ENCODE results near the gene EIF2S1.
"Not testable (repeated sequence)": the region's sequence is repeated elsewhere in the genome, so short reads cannot be mapped to it uniquely, and the experiment has no call there.

Gene EIF2S1

DNA sequence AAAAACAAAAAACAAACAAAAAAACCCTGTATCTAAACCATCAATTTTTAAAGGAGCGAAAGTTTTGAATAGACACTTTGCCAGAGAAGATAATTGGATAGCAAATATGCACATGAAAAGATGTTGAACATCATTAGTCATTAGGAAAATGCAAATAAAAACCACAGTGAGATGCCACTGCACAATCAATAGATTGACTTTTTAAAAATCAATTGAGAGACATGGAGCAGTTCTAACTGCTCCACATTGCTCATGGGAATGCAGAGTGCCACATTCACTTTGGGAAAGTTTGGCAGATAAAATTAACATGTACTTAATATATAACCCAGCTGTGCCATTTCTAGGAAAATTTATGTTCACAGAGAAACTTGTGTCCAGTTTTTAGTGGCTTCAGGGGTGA, 12.7 kb downstream of the EIF2S1 start:
- no peak for DNase-seq

DNA sequence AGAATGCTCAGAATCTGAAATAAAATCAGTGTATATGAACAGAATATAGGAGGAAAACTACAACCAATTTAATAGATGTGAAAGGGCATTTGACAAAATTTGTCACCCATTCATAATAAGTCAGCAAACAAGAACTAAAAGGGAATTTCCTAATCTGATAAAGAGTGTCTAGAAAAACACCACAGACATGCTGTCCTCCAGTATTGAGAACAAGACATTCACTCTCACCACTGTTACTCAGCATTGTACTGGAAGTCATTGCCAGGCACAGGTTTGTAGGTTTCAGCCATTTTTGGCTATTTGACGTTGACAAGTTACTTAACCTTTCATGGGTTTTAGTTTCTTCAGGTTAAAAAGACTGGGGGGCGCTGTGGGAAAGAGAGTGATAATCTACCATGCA, 13.2 kb downstream of the EIF2S1 start:
- no peak for DNase-seq

DNA sequence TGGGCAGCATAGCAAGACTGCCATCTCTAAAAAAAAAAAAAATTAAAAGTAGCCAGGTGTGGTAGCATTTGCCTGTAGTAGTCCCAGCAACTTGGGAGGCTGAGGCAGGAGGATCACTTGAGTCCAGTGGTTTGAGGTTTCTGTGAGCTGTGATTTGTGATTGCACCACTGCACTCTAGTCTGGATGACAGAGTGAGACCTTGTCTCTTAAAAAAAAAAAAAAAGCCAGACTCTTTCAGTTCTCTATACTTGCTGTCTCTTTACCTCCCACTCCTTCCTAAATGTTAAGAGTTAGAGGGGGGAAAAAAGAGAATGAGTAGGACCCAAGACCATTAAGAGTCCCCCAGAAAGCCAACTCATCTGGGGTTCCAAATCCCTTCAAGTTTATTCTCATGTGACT, 17.8 kb downstream of the EIF2S1 start:
- no peak for DNase-seq

DNA sequence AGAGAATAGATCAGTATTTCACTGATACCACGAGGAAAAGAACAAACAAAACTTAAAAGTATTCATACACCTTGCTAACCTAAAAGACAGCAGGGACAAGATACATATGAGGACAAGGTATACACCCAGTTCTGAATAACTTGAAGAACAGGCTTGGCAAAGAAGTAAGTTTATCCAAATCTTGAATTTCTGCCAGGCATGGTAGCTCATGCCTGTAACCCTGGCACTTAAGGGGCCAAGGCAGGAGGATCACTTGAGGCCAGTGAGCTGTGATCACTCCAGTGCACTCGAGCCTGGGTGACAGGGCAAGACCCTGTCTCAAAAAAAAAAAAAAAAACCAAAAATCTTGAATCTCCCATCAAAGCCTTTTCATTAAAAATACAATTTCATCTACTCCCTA, 25.0 kb downstream of the EIF2S1 start:
- no peak for DNase-seq

DNA sequence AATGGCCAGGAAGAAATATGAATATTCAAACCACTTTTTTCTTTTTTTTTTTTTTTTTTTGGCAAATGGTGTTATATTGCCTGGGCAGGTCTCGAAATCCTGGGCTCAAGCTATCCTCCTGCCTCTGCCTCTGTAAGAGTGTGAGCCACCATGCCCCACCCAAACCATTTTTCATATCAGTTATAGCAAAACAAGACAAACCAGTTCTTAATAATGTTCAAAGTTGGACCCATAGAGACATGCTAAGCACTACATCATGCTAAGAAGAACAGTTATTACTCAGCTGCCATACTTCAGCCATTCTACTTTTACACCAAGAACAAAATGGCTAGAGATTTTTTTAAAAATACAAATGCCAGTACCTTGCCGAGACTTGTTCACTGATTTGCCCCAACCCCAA, 25.5 kb downstream of the EIF2S1 start:
- no peak for DNase-seq

DNA sequence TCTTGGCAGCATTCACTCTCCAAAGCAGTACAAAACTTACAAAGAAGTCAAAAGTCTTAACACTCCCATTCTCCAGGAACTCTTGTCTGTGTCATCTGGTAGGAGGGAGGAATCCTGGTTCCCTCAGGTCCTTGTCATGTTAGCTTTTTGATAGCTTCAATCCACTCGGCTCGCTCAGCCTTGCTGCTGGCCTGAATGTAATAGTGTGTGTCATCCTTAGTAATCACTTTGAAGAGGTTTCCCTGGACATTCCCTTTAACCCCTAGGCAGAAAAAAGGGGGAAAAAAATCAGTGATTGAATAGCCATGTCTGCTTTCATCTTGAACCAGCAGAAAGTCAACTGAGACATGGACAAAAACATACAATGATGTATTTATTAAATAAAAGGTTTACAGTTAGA, 27.1 kb downstream of the EIF2S1 start:
- DNase-seq: no peak

DNA sequence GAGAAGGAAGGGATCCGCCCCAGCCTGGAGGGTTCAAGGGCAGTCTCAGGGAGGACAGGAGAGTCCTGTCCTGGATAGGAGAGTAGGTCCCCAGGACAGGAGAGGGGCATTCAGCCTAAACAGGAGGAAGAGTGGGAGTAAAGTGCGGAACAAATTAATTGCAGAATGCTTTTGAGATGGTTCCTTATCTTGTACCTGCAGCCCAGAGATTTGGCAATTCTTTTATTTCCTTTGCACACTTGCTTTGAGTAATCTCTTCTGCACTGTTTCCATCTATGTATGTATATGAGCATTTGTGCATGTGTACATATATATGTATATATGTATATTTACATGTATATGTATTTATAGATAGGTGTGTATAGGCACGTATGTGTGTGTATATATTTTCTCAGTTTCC, 29.1 kb downstream of the EIF2S1 start:
- DNase-seq: no peak

DNA sequence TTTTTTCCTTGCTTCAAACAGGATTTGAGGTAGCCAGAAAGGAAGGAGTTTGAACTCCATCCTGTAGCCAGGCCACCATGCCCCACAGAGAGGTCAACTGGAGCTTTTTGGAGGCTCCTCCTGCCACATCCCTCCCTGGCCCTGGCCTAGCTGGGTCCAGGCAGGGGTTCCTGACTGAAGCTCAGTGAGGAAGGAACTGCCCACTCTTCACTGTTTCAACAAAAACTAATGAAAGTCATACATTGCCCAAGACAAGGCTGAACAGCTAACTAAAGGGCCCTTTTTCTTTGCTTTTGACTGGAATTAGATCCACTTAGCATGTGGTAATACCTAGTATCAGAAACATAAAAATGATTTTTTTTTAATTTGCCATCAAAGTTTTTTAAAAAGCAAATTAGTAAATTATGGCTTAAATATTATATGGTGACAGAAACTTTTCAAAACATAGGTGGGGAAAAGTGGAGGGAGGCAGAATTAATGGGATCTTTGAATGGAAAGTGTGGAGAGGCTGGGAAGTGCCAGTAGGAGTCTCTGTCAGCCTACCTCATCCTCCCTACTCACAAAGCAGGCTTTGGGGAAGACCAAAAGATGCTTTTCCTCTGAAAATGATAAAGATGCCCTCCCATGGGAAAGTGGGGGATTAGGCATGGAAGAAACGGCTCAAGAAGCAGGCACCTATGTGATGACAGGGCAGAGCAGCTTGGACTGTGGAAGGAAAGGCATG, 29.8 kb downstream of the EIF2S1 start:
- DNase-seq: no peak

DNA sequence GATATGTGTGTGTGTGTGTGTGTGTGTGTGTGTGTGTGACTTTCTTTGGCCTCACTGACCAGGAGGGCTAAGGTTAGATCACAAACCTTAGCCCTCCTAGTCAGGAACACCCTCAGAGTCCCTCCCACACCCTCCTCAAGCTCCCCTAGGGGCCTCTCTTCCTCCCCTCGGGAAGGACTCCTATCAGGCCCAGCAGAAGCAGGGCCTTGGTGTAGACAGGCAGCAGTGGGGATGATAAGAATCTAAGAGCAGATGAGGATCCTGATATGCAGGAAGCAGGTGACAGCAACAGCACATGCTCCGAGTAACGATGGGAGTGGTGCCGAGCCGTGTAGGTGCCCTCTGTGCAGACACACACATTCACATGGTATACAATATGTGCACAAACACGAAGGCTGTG, 31.1 kb downstream of the EIF2S1 start:
- DNase-seq: no peak

DNA sequence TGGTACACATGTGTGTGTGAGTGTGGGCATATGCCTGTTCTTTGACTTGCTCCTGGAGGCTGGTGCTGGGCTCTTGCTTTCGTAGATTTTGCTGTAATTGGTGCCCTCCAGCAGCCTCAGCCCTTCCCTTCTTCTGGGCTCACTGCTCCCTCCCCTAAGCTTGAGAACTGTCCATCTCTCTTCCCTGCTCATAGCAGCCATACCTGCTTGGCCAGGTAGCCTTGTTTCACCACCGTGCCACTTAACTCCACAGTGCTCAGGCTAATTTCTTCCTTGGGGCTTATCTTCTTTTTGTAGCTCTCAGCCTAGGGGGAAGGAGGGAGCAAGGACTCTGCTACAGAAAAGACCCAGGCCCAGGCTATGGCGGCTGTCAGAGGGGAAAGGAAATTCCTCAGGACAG, 32.0 kb downstream of the EIF2S1 start:
- DNase-seq: no peak

DNA sequence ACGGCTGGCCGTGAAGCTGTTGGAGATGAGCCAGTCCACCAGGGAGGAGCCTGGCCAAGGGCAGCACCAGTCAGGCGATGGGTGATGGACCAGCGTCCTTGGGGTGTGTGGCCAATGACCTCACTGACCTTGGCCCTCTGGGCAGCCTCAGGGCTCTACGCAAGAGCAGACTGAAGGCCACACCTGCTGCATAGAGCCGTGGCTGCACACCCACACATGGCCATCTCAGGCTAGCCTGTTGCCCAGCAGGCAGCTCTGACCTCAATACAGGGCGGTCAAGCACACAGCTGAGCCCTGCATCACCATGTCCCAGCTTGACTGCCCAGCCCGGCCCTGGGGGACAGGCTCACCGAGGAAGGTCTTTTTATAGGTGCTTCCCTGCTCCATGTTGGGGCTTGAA, 32.7 kb downstream of the EIF2S1 start:
- no peak for DNase-seq

DNA sequence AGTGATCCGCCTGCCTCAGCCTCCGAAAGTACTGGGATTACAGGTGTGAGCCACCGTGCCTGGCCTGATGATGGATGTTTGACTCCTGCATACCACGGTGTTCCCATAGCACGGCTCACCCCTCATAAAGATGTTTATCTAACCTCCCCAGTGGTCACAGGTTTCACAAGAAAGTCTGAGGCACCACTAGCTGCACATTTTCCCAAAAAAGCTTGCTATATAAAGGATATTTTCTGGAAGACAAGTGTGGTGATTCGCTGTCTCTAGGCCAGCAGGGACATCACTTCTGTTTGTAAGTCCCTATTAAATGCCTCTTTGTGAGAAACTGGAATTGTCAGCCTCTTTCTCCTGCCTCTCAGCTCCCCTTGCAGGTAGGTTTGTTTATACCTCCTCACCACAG, 33.6 kb downstream of the EIF2S1 start:
- no peak for DNase-seq

DNA sequence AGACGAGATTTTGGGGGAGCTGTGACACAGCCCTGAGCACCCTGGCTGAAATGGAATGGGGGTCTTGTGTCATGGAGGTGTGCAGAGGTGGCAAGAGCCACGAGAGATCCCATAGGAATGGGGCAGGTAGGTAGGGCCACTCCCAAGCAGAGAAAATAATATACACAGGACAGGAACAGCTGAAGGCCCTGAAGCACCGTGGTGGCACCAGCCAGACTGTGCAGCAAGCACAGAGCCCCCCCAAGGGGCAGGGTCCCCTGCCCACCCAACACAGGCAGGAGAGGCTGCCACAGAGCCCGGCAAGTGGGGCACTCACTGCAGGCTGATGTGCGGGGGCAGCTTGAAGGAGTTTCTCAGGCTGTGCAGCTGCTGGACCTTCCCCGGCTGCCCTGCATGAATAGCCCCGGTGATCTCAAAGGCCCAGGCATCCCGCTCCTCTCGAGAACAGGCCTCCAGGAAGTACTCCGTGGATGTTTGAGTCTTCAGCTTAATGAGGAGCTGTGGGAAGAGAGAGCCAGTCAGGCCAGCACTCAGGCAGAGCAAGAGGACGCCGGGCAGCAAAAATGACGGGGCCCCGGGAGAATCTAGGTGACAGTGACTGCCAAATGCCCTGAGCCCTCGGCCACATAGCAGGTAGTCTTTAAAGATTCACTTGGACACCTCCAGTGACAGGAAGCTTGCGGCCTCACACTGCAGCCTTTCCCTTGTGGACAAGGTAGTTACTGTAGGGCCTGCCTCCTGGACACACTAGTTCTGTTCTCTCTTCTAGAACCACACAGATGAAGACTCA, 35.2 kb downstream of the EIF2S1 start:
- no peak for DNase-seq

DNA sequence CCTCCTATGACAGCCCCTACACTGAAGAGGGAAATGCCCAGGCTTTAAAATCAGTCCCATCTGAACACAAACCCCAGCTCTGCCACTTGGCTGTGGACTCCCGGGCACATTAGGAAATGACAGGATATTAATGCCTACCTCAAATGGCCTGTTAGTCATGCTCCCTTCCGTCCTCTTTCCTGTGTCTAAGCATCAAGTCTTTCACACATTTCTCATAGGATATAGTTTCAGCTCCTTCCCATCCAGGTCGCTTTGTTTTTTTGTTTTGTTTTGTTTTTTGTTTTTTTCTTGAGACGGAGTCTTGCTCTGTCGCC, 35.7 kb downstream of the EIF2S1 start:
- DNase-seq: no peak

DNA sequence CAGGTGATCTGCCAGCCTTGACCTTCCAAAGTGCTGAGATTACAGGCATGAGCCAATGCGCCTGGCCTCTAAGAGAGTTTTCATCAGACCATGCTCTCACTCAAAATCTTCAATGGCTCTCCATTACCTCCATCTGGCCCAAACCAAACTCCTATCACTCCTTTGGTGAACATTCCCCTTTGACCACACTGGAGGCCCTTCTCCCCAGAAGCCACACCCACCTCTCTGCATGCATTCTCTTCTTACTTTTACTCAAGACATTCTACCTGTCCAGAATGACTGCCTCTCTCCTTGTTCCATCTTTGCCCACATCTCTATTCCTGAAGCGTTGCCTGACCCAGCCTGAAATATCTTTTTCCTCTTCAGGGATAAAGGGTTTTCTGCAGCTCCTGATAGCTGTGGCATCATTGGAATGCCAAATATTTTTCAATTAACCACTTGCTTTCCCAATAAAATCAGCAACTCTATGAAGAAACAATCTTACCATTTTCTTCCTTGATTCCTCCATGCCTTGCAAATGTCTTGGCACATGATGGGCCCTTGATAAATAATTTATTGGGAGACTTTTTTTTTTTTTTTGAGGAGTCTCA, 36.3 kb downstream of the EIF2S1 start:
- DNase-seq: no peak

DNA sequence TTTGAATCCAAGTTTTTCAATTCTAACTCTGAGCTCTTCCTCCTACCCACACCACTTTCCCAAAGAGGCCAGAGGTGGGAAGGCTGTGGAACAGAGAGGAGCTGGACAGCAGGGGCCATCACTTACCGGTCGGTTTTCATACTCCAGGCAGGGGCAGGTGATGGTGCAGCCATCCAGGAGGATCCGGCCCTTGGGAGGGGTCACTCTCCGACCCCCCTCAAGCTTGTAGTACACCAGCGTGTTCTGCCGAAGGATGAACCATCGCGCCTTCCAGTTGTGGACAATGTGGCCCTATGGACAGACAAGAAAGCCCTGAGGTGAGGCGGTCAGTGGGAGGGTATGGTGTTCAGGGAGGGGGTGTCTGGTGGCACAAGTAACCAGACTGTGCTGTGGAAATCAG, 37.4 kb downstream of the EIF2S1 start:
- no peak for DNase-seq

DNA sequence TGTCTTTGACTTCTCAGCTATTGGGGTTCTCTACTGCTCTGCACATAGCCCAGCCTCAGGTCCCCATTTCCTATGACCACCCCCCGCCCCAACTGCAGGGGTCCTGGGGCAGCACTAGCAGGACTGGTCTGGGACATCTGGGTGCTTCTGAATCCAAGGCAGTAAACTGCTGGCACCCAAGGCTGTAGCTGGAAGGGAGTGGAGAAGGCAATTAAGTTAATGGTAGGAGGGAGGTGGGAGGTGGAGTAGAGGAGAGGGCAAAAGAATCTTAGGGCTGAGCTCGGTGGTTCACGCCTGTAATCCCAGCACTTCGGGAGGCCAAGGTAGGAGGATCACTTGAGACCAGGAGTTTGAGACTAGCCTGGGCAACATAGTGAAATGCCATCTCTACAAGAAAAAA, 40.3 kb downstream of the EIF2S1 start:
- no peak for DNase-seq

DNA sequence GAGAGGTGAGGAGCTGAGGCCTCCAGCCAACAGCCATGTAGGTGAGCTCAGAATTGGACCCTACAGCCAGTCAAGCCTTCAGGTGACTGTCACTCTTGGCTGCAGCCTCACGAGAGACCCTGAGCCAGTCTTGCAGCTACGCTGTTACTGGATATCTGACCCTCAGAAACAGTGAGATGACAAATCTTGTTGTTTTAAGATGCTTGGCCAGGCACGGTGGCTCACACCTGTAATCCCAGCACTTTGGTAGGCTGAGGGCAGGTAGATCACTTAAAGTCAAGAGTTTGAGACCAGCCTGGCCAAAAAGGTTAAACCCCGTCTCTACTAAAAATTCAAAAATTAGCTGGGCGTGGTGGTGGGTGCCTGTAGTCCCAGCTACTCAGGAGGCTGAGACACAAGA, 45.6 kb downstream of the EIF2S1 start:
- DNase-seq: no peak

DNA sequence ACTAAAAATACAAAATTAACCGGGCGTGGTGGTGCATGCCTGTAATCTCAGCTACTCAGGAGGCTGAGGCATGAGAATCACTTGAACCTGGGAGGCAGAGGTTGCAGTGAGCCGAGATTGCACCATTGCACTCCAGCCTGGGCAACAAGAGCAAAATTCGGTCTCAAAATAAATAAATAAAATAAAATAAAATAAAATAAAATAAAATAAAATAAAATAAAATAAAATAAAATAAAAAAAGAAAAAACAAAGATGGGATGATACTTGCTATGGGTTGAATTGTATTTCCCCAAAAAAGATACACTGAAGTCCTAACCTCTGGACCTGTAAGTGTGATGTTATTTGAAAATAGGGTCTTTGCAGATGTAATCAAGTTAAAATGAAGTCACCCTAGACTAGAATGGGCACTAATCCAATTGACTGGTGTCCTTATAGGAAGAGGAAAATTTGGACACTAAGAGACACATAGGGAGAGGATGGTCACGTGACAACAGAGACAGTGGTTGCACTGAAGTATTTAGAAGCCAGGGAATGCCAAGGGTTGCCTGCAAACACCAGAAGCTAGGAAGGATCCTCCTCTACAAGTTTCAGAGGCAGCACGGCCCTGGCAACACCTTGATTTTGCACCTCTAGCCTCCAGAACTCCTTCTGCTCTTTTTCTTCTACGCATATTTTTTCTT, 48.1 kb downstream of the EIF2S1 start:
- not testable (repeated sequence) for DNase-seq

DNA sequence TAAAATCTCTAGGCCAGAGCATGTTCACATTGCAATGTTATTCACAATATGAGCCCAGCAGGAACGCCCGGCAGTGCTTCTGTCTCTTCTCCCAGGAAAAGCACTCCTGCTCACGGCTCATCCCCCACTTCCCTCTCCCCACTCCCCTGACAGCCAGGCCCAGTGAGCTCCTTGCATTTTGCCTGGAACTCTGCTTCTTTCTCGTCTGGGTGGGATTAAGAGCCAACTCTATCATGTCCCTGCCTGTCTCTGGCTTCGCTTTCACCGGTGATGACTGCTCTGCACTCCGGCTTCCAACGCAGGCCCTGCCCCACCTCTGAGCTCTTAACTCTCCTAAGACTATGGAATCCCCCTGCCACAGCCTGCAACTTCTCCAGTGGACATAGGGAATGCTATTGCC, 49.3 kb downstream of the EIF2S1 start:
- no peak for DNase-seq

DNA sequence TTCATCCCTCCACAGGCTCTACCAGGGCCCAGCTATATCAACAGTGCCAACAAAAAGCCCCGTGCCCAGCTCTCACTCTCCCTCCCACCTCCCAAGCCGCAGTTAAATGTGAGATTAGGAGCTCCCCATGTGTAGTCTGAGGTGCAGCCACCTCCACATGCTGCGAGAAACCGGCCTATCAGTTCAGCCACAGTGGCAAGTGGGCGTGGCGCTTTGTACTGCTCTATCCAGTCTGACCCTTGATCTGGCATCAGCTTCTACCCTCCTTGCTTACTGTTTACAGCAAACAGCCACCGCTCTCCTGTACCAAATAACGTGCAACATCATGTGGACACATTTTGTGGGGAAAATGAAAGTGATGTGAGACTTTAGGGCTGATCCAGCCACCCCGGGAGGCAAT, 50.2 kb downstream of the EIF2S1 start:
- no peak for DNase-seq

DNA sequence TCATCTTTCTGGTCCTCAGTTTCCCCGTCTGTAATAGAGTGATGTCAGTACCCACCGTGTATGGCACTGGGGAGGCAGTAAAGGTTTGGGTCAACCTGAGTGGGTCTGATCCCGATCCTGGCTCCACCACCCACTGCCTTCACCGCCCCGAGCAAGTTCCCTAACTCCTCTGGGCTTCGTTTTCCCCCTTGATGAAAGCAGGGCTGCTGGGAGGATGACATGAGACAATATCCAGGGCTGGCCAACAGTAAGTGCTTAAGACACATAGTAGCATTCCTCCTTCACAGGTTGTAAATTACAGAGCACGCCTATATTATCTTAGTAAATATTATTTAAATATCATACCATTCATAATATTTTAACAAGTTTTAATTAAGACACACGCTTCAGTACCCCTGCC, 51.2 kb downstream of the EIF2S1 start:
- DNase-seq: no peak

DNA sequence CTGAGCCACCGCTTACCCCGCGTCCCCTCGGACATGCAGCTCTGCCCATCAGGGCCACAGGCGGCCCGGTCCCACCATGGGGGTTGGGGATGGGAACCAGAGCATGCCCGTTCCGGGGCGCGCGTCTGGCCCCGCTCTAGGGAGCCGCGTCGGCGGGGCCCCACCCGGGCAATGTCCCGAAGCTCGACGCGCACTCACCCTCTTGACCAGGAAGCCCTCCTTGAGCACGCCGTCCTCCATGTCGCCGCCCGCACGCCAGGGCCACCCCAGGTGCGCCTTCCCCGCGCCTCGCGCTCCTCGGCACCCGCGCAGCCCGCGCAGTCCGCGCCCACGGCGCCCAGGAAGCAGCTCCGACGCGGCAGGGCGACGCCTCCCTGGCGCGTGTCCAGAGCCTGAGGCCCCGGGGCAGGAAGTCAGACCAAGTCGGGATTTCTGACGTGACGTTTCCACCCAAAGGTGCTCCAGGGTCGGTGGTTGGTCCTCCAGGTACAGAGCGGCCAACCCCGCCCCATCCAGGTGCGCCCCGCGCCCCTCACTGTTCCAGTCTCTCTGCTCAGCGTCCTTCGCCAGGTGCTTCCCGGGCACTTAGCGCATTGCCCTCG, 51.8 kb downstream of the EIF2S1 start, which contains the start of gene PLEK2:
TSS of gene PLEK2 (minus strand) at position 346 of the 602 bp plus-strand sequence. CDS start at position 240, 106 bp downstream.
- peak in 1 of 3 experiments; percentile 18 for DNase-seq

Data from NCI-H1417 (cell line).